Measurements from ENCODE around the gene CSTF2.

CSTF2 gene

DNA sequence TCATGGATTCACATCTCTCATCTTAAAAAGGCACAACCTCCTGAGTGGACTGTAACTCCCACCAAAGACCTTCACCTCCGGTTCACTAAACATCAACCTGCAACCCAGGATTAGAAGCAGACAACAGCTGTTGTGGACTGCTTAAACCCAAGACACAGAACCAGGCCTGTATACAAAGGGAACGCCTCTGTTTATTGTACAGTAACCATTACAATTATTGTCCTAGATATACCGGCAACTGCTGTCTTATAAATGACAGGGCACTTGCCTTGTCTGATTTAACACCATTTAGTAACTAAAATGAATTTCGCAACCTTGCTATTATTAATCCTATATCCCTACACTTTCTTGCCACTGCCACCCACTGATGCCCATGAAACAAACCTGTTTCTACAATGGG is 22.8 kb upstream of the CSTF2 start:
- no peak overlapping the region for H3K27ac ChIP-seq (ENCODE audit: extremely low read depth, low read depth, low read length)
- H3K9me3 ChIP-seq (ENCODE audit: control insufficient read depth, insufficient read depth, low read depth, low read length) = no peaks in the 10 kb centered on the region
- no peak overlapping the region for H3K4me3 ChIP-seq (ENCODE audit: low read depth, low read length)
- CTCF ChIA-PET = no interaction called here
- no peaks in the 10 kb centered on the region for H3K36me3 ChIP-seq (ENCODE audit: control insufficient read depth in 2 of 2, insufficient read depth in 1 of 2, low read length in 2 of 2)
- TF ChIP-seq ZNF585B (tag by site-specific recombination; IDR thresholded peaks at IDR 0.05) (no peak), ZNF350 (tag by site-specific recombination; IDR thresholded peaks at IDR 0.05) (no peak), ZNF629 (tag by site-specific recombination; IDR thresholded peaks at IDR 0.05) (no peak), YY1 (tag by site-specific recombination; IDR thresholded peaks at IDR 0.05) (no peak), ZNF701 (tag by site-specific recombination; IDR thresholded peaks at IDR 0.05) (no peak)
- TF ChIP-seq, protein P1, sequence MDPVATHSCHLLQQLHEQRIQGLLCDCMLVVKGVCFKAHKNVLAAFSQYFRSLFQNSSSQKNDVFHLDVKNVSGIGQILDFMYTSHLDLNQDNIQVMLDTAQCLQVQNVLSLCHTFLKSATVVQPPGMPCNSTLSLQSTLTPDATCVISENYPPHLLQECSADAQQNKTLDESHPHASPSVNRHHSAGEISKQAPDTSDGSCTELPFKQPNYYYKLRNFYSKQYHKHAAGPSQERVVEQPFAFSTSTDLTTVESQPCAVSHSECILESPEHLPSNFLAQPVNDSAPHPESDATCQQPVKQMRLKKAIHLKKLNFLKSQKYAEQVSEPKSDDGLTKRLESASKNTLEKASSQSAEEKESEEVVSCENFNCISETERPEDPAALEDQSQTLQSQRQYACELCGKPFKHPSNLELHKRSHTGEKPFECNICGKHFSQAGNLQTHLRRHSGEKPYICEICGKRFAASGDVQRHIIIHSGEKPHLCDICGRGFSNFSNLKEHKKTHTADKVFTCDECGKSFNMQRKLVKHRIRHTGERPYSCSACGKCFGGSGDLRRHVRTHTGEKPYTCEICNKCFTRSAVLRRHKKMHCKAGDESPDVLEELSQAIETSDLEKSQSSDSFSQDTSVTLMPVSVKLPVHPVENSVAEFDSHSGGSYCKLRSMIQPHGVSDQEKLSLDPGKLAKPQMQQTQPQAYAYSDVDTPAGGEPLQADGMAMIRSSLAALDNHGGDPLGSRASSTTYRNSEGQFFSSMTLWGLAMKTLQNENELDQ (tag by site-specific recombination; IDR thresholded peaks at IDR 0.05; ENCODE audit: low read depth) = no peak
- TF ChIP-seq, protein P2, sequence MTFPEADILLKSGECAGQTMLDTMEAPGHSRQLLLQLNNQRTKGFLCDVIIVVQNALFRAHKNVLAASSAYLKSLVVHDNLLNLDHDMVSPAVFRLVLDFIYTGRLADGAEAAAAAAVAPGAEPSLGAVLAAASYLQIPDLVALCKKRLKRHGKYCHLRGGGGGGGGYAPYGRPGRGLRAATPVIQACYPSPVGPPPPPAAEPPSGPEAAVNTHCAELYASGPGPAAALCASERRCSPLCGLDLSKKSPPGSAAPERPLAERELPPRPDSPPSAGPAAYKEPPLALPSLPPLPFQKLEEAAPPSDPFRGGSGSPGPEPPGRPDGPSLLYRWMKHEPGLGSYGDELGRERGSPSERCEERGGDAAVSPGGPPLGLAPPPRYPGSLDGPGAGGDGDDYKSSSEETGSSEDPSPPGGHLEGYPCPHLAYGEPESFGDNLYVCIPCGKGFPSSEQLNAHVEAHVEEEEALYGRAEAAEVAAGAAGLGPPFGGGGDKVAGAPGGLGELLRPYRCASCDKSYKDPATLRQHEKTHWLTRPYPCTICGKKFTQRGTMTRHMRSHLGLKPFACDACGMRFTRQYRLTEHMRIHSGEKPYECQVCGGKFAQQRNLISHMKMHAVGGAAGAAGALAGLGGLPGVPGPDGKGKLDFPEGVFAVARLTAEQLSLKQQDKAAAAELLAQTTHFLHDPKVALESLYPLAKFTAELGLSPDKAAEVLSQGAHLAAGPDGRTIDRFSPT (tag by site-specific recombination; IDR thresholded peaks at IDR 0.05) = no peak
- H3K4me1 ChIP-seq (ENCODE audit: control insufficient read depth, insufficient read depth, low read length) = no peaks in the 10 kb centered on the region
- POLR2A ChIA-PET = no interaction called here

DNA sequence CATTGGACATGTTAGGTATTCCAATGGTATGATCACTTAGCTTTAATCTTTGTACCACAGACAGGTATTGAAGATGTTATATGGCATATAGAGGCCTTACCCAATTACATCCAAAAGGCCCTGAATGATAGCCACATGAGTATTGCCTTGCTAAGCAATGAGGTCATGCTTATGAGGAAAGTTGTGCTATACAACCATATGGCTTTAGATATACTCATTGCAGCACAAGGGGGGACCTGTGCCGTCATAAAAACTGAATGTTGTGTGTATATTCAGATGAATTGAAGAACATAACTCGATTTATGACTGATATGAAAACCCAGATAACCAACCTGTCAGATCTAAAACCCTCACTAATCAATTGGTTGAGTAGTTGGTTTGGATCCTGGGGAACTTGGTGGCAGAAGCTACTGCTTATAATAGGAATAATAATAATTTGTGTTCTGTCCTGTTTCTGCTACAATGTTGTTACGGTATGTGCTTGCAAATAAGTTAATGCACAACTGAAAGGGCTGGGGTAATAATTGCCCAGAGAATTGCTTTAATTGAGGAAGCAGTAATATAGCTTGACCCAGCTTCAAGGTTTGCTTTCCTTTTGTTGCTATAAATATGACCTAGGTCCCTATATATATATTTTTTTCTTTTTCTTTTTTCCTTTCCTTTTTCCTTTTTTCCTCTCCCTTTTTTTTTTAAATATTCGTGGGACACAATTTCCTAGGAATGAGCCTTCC is 21.5 kb upstream of the CSTF2 start:
- H3K4me3 ChIP-seq (ENCODE audit: low read depth, low read length) = no peak overlapping the region
- H3K36me3 ChIP-seq (ENCODE audit: control insufficient read depth in 2 of 2, insufficient read depth in 1 of 2, low read length in 2 of 2) = no peaks in the 10 kb centered on the region
- POLR2A ChIA-PET = no interaction called here
- no peaks in the 10 kb centered on the region for H3K4me1 ChIP-seq (ENCODE audit: control insufficient read depth, insufficient read depth, low read length)
- H3K9me3 ChIP-seq (ENCODE audit: control insufficient read depth, insufficient read depth, low read depth, low read length) = no peaks in the 10 kb centered on the region
- no peak overlapping the region for H3K27ac ChIP-seq (ENCODE audit: extremely low read depth, low read depth, low read length)
- CTCF ChIA-PET = no interaction called here
- TF ChIP-seq TCF7L2 (IDR thresholded peaks at IDR 0.05; ENCODE audit: borderline replicate concordance, low read depth, low read length) = no peak
- TF ChIP-seq KLF8 (tag by site-specific recombination; IDR thresholded peaks at IDR 0.05) = no peak
- TF ChIP-seq, protein P3, sequence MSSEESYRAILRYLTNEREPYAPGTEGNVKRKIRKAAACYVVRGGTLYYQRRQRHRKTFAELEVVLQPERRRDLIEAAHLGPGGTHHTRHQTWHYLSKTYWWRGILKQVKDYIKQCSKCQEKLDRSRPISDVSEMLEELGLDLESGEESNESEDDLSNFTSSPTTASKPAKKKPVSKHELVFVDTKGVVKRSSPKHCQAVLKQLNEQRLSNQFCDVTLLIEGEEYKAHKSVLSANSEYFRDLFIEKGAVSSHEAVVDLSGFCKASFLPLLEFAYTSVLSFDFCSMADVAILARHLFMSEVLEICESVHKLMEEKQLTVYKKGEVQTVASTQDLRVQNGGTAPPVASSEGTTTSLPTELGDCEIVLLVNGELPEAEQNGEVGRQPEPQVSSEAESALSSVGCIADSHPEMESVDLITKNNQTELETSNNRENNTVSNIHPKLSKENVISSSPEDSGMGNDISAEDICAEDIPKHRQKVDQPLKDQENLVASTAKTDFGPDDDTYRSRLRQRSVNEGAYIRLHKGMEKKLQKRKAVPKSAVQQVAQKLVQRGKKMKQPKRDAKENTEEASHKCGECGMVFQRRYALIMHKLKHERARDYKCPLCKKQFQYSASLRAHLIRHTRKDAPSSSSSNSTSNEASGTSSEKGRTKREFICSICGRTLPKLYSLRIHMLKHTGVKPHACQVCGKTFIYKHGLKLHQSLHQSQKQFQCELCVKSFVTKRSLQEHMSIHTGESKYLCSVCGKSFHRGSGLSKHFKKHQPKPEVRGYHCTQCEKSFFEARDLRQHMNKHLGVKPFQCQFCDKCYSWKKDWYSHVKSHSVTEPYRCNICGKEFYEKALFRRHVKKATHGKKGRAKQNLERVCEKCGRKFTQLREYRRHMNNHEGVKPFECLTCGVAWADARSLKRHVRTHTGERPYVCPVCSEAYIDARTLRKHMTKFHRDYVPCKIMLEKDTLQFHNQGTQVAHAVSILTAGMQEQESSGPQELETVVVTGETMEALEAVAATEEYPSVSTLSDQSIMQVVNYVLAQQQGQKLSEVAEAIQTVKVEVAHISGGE (tag by site-specific recombination; conservative IDR thresholded peaks at IDR 0.05; ENCODE audit: low read depth) = no peak
- TF ChIP-seq, protein P4, sequence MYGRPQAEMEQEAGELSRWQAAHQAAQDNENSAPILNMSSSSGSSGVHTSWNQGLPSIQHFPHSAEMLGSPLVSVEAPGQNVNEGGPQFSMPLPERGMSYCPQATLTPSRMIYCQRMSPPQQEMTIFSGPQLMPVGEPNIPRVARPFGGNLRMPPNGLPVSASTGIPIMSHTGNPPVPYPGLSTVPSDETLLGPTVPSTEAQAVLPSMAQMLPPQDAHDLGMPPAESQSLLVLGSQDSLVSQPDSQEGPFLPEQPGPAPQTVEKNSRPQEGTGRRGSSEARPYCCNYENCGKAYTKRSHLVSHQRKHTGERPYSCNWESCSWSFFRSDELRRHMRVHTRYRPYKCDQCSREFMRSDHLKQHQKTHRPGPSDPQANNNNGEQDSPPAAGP (tag by site-specific recombination; IDR thresholded peaks at IDR 0.05) = no peak
- TF ChIP-seq, protein P5, sequence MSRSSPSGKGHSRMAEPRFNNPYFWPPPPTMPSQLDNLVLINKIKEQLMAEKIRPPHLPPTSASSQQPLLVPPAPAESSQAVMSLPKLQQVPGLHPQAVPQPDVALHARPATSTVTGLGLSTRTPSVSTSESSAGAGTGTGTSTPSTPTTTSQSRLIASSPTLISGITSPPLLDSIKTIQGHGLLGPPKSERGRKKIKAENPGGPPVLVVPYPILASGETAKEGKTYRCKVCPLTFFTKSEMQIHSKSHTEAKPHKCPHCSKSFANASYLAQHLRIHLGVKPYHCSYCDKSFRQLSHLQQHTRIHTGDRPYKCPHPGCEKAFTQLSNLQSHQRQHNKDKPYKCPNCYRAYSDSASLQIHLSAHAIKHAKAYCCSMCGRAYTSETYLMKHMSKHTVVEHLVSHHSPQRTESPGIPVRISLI (tag by site-specific recombination; IDR thresholded peaks at IDR 0.05) = no peak
- no peak for TF ChIP-seq BCL11A (tag by site-specific recombination; IDR thresholded peaks at IDR 0.05; ENCODE audit: low read depth)
- TF ChIP-seq ZNF670 (tag by site-specific recombination; IDR thresholded peaks at IDR 0.05; ENCODE audit: low read depth) = no peak
- TF ChIP-seq, protein P6, sequence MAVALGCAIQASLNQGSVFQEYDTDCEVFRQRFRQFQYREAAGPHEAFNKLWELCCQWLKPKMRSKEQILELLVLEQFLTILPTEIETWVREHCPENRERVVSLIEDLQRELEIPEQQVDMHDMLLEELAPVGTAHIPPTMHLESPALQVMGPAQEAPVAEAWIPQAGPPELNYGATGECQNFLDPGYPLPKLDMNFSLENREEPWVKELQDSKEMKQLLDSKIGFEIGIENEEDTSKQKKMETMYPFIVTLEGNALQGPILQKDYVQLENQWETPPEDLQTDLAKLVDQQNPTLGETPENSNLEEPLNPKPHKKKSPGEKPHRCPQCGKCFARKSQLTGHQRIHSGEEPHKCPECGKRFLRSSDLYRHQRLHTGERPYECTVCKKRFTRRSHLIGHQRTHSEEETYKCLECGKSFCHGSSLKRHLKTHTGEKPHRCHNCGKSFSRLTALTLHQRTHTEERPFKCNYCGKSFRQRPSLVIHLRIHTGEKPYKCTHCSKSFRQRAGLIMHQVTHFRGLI (tag by site-specific recombination; IDR thresholded peaks at IDR 0.05) = no peak
- TF ChIP-seq, protein P7, sequence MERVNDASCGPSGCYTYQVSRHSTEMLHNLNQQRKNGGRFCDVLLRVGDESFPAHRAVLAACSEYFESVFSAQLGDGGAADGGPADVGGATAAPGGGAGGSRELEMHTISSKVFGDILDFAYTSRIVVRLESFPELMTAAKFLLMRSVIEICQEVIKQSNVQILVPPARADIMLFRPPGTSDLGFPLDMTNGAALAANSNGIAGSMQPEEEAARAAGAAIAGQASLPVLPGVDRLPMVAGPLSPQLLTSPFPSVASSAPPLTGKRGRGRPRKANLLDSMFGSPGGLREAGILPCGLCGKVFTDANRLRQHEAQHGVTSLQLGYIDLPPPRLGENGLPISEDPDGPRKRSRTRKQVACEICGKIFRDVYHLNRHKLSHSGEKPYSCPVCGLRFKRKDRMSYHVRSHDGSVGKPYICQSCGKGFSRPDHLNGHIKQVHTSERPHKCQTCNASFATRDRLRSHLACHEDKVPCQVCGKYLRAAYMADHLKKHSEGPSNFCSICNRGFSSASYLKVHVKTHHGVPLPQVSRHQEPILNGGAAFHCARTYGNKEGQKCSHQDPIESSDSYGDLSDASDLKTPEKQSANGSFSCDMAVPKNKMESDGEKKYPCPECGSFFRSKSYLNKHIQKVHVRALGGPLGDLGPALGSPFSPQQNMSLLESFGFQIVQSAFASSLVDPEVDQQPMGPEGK (tag by site-specific recombination; IDR thresholded peaks at IDR 0.05) = no peak
- TF ChIP-seq ZNF112 (tag by site-specific recombination; IDR thresholded peaks at IDR 0.05) = no peak
- no peak for TF ChIP-seq ZNF354C (tag by site-specific recombination; IDR thresholded peaks at IDR 0.05; ENCODE audit: borderline replicate concordance, low read depth)
- TF ChIP-seq REPIN1 (tag by site-specific recombination; IDR thresholded peaks at IDR 0.05; ENCODE audit: low read depth) = no peak
- TF ChIP-seq ZNF530 (tag by site-specific recombination; IDR thresholded peaks at IDR 0.05; ENCODE audit: low read depth) = no peak

Measured in HEK293 (cell line).